Activated naive CD4-positive, alpha-beta T cell (primary cell): ENCODE results near the gene XKRX.

Source experiments
- DNase-seq, 4 experiments: peaks; one replicate each; lab custom pipeline; 2025; lab: John Stamatoyannopoulos, UW

XKRX gene

GRCh38 chrX:100928660-100929613, at the start of gene XKRX:
XKRX (minus strand) TSS chrX:100928917; CDS start chrX:100928304, 613 bp downstream.
- DNase-seq = peak in 3 of 4 experiments; percentile 5 to 21 (median 6)

DNA sequence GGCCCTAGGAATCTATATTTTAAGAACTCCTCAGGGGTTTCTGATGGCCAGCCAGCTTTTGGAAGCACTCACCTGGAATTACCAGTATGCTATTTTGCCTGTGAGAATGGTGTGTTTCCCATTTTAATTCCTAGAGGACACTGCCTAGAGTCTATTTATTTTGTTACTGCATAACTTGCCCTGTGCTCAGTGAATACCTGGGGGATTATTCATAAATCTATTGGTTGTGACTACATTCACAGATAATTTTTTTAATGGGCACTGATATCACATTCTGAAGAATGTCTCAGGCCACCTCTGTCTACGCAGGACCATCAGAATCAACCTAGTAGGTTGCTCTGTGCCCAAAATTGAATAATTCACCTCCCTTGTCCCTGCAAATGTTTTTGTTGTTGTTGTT, 47.5 kb upstream of the XKRX start:
- DNase-seq = no peak

GRCh38 chrX:100975212-100975611, 46.5 kb upstream of the XKRX start:
- no peak for DNase-seq

GRCh38 chrX:100973411-100973810, 44.7 kb upstream of the XKRX start:
- no peak for DNase-seq

DNA sequence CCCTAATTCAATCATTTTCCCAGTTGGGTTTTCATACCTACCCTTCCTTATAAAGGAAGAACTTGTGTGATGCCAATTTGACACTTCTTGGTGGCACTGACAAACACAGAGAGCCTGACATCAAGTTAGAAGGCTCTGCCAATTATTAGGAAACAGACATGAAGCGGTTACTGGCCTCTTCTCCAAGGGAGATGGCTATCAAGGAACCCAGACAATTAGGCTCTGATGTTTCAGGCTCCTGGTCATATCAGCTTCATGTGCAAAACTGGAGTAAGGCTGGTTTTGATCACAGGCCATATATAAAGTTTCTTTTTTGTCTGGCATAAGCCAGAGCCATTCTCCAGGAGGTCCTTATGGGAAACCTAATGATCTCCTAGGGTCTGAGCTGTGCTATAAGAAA, 41.2 kb upstream of the XKRX start:
- DNase-seq = no peak

- no peak for DNase-seq
Measured at GRCh38 chrX:100969408-100969807, 40.7 kb upstream of the XKRX start, which contains the start of gene ARL13A. ARL13A (plus strand) TSS chrX:100969708; CDS start chrX:100973690, 3,982 bp downstream.

DNA sequence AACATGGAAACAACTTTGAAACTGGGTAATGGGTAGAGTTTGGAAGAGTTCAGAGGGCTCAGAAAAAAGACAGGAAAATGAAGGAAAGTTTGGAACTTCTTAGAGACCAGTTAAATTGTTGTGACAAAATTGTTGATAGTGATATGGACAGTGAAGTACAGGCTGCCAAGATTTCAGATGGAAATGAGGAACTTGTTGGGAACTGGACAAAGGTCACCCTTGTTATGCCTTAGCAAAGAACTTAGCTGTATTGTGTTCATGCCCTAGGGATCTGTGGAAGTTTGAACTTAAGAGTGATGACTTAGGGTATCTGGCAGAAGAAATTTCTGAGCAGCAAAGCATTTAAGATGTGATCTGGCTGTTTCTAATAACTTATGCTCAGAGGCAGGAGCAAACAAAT, 35.6 kb upstream of the XKRX start:
- no peak for DNase-seq

GRCh38 chrX:100962811-100963210, 34.1 kb upstream of the XKRX start:
- no peak for DNase-seq

DNA sequence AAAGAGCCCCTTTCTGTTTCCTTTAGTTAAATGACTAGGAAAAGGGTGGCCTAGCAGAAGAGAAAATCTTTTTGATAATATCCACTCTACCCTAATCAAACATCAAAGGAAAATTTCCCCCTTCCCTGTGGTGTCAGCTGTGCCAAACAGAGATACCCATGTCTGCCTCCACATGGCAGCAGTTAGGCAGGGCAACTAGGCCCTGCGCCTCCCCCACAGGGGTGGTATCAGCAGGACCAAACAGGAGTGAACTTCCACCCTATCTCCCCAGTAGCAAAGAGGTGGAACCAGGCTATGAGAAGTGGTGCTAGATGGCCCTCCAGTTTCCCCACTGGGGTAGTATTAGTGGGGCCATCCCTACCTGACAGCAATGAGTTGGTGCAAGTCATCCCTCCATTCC, 19.8 kb upstream of the XKRX start:
- no peak for DNase-seq

- no peak for DNase-seq
Measured at GRCh38 chrX:100946299-100946927, 17.7 kb upstream of the XKRX start.

- no peak for DNase-seq
Measured at GRCh38 chrX:100944601-100945000, 15.9 kb upstream of the XKRX start.

DNA sequence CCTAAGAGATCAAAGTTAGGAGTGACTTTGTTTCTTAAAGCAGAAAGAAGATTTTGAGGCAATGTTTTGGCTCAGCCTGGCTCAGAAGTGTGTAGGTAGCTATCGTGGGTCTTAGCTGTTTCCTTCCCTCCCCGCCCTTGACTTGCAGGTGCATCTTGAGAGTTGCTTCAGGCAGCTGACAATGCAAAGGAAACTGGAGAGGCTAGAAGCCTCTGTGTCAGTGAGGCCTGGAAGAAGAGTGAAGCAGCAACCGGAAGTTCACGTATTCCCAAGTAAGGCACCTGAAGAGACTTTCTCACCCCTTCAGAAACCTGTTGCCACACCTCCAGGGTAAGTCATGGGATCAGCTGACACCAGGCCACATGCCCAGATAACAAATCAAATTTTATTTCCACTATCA, 10.6 kb upstream of the XKRX start:
- DNase-seq = peak in 1 of 4 experiments; percentile 2

GRCh38 chrX:100935767-100936166, 7.0 kb upstream of the XKRX start:
- DNase-seq = no peak

- no peak for DNase-seq
Measured at GRCh38 chrX:100931925-100932285, 3.2 kb upstream of the XKRX start.

DNA sequence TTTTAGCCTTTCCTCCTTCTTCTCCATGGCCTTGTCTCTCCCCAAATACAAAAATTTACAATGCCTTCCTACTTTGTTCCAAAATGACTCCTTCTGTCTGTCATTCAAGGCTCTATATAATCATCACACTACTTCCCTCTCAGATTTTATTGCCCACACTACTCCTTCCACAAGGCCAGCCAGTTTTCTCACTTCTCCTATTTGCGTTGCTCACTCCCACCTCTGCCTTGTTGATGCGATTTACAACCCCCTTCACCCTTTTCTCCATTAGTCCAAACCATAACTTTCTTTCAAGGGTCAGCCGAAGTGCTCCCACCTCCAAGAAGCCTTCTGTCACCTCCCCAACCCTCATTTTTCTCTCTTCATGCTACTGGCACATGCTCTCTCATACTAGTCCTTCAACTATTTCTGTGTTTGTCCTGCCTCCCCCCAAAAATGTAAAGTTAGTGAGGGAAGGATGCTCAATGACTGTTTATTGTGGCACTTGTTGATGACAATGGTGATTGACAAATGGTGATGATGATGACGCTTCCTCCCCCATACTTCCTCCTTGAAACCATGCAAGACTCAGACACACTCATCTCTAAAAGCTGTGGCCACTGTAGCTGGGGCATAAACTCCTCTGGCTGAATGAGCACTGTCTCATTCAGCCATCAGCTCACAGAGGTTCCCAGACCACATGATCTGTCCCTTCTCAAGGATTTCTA, 2.7 kb upstream of the XKRX start:
- DNase-seq = no peak

DNA sequence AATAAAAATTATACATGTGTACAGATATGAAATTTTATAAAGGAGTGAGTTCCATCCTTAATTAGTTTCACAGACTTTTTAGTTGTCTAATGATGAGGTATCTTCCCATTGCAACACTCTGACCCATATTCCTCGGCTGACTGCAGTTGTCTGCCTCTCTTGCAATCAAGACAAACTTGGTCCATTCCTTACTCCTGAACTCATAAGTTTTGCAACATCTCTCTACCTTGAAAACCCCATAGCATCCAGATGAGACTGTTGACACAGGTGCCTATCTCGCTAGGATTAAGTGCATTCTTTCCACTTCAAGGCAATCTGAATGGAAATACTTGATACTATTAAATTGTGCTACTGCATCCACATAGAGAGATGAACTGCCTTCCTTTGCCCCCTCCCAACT, 2.3 kb downstream of the XKRX start:
- DNase-seq = no peak

GRCh38 chrX:100924375-100924774, 4.3 kb downstream of the XKRX start:
- no peak for DNase-seq

DNA sequence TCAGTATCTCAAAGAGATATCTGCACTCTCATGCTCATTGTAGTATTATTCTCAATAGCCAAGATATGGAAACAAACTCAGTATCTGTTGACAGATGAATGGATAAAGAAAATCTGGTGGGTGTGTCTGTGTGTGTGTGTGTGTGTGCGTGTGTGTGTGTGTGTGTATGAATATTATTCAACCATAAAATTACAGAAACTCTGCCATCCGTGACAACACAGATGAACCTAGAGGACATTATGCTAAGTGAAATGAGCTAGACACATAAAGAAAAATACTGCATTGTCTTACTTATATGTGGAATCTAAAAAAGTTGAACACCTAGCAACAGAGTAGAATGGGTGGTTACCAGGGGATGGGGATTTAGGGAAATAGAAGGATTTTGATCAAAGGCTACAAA, 13.2 kb downstream of the XKRX start:
- no peak for DNase-seq

GRCh38 chrX:100913111-100913510, 15.6 kb downstream of the XKRX start:
- no peak for DNase-seq

DNA sequence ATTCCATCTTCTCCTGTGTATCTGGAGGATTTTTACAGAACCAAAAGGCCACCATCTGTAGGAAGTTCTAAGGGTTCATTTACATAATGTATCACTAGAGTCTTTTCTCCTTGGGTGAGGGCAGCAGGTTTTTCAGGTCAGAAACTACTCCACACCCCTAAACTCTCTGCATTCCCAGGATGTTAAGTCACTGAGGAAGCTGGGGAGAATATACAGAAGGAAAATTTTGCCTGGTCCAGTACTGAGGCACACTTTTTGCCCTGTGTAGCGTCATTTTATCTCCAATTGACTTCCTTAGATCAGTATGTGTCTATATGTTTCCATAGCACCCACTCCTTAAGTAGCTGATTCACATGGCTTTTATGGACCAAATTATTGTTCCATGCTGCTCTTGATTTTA, 17.0 kb downstream of the XKRX start:
- no peak for DNase-seq

- DNase-seq = no peak
Measured at GRCh38 chrX:100905620-100906019, 23.1 kb downstream of the XKRX start.

GRCh38 chrX:100904433-100904832, 24.3 kb downstream of the XKRX start:
- DNase-seq = no peak
